ENCODE data around the gene UHRF2. TPM values are rescaled to one million over a fixed set of nuclear protein-coding genes. Genes with fewer than 3 reads are reported as not detected.

UHRF2 gene
- polyA plus RNA-seq, 3 donors: 1.6 to 36.4 (median 7.7) TPM

DNA sequence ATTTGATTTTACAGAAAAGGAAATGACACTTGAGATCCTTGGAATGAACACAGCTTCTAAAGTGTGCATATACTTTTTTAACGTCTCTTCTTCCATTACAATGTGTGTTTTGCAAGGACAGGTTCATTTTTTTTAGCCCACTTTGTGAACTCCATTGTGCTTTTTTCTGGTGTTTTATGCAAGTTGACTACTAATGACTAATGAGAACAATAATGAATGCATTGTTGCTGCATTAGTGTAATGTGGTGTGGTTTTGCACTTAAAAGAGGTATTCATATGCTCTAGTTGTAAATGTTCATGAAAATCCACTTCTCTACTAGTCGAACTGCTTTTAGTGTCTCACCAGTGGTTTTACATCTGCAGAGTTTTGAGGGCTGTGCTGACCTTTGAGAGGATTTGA is 93.6 kb downstream of the UHRF2 start:
- H3K27me3 ChIP-seq (ENCODE audit: control insufficient read depth in 2 of 2, insufficient read depth in 2 of 2, low read length in 2 of 2): no peaks in the 10 kb centered on the region
- Mint-ChIP-seq H3K4me3 (no peak overlapping the region), H3K27me3 (ENCODE audit: low read depth in 3 of 3) (peaks cover 0 to 3% (median 0%) of the 10 kb centered on the region in 3 donors), H3K9me3 (no peaks in the 10 kb centered on the region), H3K36me3 (peaks cover 57 to 67% of the 10 kb centered on the region in 2 donors), H3K4me1 (no peaks in the 10 kb centered on the region), H3K27ac (no peak overlapping the region)
- no peak overlapping the region for H2AFZ ChIP-seq (ENCODE audit: insufficient read depth, low read depth, low read length, poor library complexity, severe bottlenecking)
- no peak overlapping the region for H3K27ac ChIP-seq (ENCODE audit: low read depth in 1 of 2, low read length in 2 of 2)
- WGBS (ENCODE audit: insufficient coverage): no CpG with 5 or more reads among the region's 2 CpGs
- DNase-seq: no peak
- H3K4me1 ChIP-seq (ENCODE audit: control insufficient read depth in 1 of 2, insufficient read depth in 2 of 2, low read length in 2 of 2): no peaks in the 10 kb centered on the region
- no peaks in the 10 kb centered on the region for H3K9me3 ChIP-seq (replicated peaks in 1 of 2; ENCODE audit: control insufficient read depth in 1 of 2, insufficient read depth in 1 of 2, low read length in 2 of 2)
- no peak overlapping the region for H3K4me2 ChIP-seq (replicated peaks; ENCODE audit: extremely low read depth, low read length, poor library complexity, severe bottlenecking)
- intact Hi-C loops (cut with micrococcal nuclease): no loop called here
- TF ChIP-seq, protein P1, sequence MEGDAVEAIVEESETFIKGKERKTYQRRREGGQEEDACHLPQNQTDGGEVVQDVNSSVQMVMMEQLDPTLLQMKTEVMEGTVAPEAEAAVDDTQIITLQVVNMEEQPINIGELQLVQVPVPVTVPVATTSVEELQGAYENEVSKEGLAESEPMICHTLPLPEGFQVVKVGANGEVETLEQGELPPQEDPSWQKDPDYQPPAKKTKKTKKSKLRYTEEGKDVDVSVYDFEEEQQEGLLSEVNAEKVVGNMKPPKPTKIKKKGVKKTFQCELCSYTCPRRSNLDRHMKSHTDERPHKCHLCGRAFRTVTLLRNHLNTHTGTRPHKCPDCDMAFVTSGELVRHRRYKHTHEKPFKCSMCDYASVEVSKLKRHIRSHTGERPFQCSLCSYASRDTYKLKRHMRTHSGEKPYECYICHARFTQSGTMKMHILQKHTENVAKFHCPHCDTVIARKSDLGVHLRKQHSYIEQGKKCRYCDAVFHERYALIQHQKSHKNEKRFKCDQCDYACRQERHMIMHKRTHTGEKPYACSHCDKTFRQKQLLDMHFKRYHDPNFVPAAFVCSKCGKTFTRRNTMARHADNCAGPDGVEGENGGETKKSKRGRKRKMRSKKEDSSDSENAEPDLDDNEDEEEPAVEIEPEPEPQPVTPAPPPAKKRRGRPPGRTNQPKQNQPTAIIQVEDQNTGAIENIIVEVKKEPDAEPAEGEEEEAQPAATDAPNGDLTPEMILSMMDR (IDR thresholded peaks at IDR 0.05): no peak
- H3K79me2 ChIP-seq (ENCODE audit: insufficient read depth, low read length): no peaks in the 10 kb centered on the region
- H3K9ac ChIP-seq (ENCODE audit: insufficient read depth, low read length, poor library complexity, severe bottlenecking): no peak overlapping the region
- peaks cover 52 to 70% of the 10 kb centered on the region in 2 donors for H3K36me3 ChIP-seq (replicated peaks in 1 of 2; ENCODE audit: control insufficient read depth in 1 of 2, insufficient read depth in 2 of 2, low read length in 2 of 2)
- no peaks in the 10 kb centered on the region for H4K20me1 ChIP-seq (ENCODE audit: insufficient read depth, low read length)
- no peak overlapping the region for H3K4me3 ChIP-seq (replicated peaks in 1 of 3; ENCODE audit: low read depth in 2 of 3, low read length in 3 of 3)

DNA sequence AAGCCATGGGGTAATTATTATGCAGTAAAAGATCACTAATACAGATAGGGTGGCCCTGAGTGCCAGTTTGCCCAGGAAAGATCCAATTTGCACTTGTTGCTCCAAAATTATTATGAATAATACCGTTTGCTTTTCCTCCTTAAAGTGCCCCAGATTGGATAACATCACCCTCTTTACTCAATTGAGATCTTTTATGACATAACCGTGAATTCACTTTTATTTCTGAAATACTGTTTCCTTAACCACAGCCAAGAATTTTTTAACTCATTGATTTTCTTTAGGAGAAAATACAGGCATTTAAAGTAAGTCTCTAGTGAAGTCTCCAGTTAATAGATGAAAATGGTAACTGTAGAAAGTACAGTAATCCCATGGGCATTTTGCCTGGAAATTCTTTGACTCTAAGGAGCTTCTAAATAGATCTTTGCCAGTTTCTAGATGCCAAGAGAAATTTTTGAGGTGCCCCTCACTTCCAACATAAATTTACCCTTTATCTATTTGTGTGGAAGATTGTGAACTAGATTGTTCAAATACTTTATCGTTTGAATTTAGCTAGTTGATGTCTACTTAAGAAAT is 99.2 kb downstream of the UHRF2 start:
- Mint-ChIP-seq H3K36me3 (peaks cover 15 to 21% of the 10 kb centered on the region in 2 donors), H3K4me1 (no peaks in the 10 kb centered on the region), H3K4me3 (no peak overlapping the region), H3K27ac (no peak overlapping the region), H3K9me3 (peaks cover 0 to under 1% (median 0%) of the 10 kb centered on the region in 7 donors), H3K27me3 (ENCODE audit: low read depth in 3 of 3) (no peaks in the 10 kb centered on the region)
- Histone ChIP-seq H2AFZ (ENCODE audit: insufficient read depth, low read depth, low read length, poor library complexity, severe bottlenecking) (no peak overlapping the region), H3K27ac (ENCODE audit: low read depth in 1 of 2, low read length in 2 of 2) (no peak overlapping the region), H3K36me3 (replicated peaks in 1 of 2; ENCODE audit: control insufficient read depth in 1 of 2, insufficient read depth in 2 of 2, low read length in 2 of 2) (peaks cover 11 to 15% of the 10 kb centered on the region in 2 donors), H3K4me1 (ENCODE audit: control insufficient read depth in 1 of 2, insufficient read depth in 2 of 2, low read length in 2 of 2) (no peaks in the 10 kb centered on the region), H3K4me3 (replicated peaks in 1 of 3; ENCODE audit: low read depth in 2 of 3, low read length in 3 of 3) (no peak overlapping the region), H4K20me1 (ENCODE audit: insufficient read depth, low read length) (no peaks in the 10 kb centered on the region), H3K9me3 (replicated peaks in 1 of 2; ENCODE audit: control insufficient read depth in 1 of 2, insufficient read depth in 1 of 2, low read length in 2 of 2) (no peaks in the 10 kb centered on the region), H3K4me2 (replicated peaks; ENCODE audit: extremely low read depth, low read length, poor library complexity, severe bottlenecking) (no peak overlapping the region), H3K27me3 (ENCODE audit: control insufficient read depth in 2 of 2, insufficient read depth in 2 of 2, low read length in 2 of 2) (no peaks in the 10 kb centered on the region), H3K79me2 (ENCODE audit: insufficient read depth, low read length) (no peaks in the 10 kb centered on the region), H3K9ac (ENCODE audit: insufficient read depth, low read length, poor library complexity, severe bottlenecking) (no peak overlapping the region)
- intact Hi-C loops (cut with micrococcal nuclease): no loop called here
- no CpG with 5 or more reads among the region's 3 CpGs for WGBS (ENCODE audit: insufficient coverage)
- TF ChIP-seq, protein P1 (IDR thresholded peaks at IDR 0.05): no peak
- DNase-seq: no peak
